Immature natural killer cell (primary cell): Measurements from ENCODE around the gene EVC2. TPM values are rescaled to one million over a fixed set of nuclear protein-coding genes. Genes with fewer than 3 reads are reported as not detected.

ENCODE experiments used
- DNase-seq, 3 donors: peaks; one replicate each; pipeline ENCODE4 v3.0.0; 2022; ENCODE audit warnings: mixed read lengths in 1 of 3
- H3K27ac Mint-ChIP-seq, 6 donors: one replicate each; pipeline ENCODE4 v1.8.0; 2020; ENCODE audit warnings: mixed read lengths in 6 of 6, mild to moderate bottlenecking in 5 of 6, inconsistent platforms in 4 of 6, moderate library complexity in 3 of 6
- H3K27me3 Mint-ChIP-seq, 3 donors: one replicate each; pipeline ENCODE4 v1.8.0; 2020 to 2021; ENCODE audit warnings: low read depth in 3 of 3, mild to moderate bottlenecking in 3 of 3, mixed read lengths in 3 of 3, moderate library complexity in 3 of 3, inconsistent platforms in 1 of 3
- H3K36me3 Mint-ChIP-seq, 3 donors: one replicate each; pipeline ENCODE4 v1.8.0; 2020; ENCODE audit warnings: mixed read lengths in 3 of 3, inconsistent platforms in 2 of 3, mild to moderate bottlenecking in 2 of 3
- H3K4me1 Mint-ChIP-seq, 2 donors: one replicate each; pipeline ENCODE4 v1.8.0; 2020; ENCODE audit warnings: inconsistent platforms in 2 of 2, mild to moderate bottlenecking in 2 of 2, mixed read lengths in 2 of 2, moderate library complexity in 1 of 2
- H3K4me3 Mint-ChIP-seq, 5 donors: one replicate each; pipeline ENCODE4 v1.8.0; 2020; ENCODE audit warnings: mild to moderate bottlenecking in 5 of 5, mixed read lengths in 5 of 5, inconsistent platforms in 3 of 5, moderate library complexity in 3 of 5
- H3K9me3 Mint-ChIP-seq, 6 donors: one replicate each; pipeline ENCODE4 v1.8.0; 2020; ENCODE audit warnings: mild to moderate bottlenecking in 6 of 6, mixed read lengths in 6 of 6, inconsistent platforms in 4 of 6, moderate library complexity in 3 of 6
- polyA plus RNA-seq, 3 donors: library from polyadenylated mRNA; unstranded; fragments of 300-500 nt; fragmentation: Illumina TruSeq; gene quantifications; one replicate each; pipeline ENCODE4 v1.2.3, GENCODE V29; 2021

Gene EVC2
- polyA plus RNA-seq, 3 donors from 2014 or later, result not detected

DNA sequence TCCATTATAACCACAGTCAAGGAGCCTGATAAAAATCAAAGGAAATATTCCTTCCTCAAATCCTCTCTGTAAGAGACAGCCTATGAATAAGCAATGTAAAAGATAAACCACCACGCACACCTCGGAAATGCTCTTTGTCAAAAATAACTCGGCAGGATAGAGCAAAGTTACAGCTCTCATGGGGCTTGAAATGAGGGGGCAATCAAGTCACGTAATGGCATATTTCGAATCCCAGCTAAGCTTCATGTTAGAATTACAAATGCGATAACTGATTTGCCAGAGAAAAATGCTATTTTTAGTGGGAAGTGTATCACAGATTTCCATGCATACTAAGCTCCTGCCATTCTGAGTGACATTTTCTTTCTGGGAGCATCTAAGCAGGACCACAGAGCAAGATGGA lies 49.4 kb downstream of the EVC2 start:
- H3K36me3 Mint-ChIP-seq, result peaks cover 0 to 5% (median 0%) of the 10 kb centered on the region in 3 donors
- H3K4me1 Mint-ChIP-seq, result no peaks in the 10 kb centered on the region
- H3K27ac Mint-ChIP-seq, result no peak overlapping the region
- DNase-seq, result no peak
- peaks cover 0 to 2% (median 0%) of the 10 kb centered on the region in 6 donors for H3K9me3 Mint-ChIP-seq
- H3K27me3 Mint-ChIP-seq, result peaks cover 2 to 7% (median 4%) of the 10 kb centered on the region in 3 donors
- no peak overlapping the region for H3K4me3 Mint-ChIP-seq

DNA sequence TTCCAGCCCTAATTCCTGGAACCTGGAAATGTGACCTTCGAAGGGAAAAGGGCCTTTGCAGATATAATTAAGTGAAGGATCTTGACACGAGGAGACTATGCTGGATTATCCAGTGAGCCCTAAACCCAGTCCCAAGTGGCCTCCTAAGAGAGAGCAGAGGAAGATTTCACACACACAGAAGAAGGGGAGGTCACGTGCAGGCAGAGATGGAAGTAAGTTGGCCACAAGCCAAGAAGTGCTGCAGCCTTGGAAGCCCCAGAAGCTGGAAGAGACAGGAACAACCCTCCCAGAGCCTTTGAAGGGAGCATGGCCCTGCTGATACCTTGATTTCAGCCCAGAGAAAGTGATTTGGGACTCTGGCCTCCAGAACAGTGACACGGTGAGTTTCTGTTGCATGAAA lies 51.9 kb downstream of the EVC2 start:
- Mint-ChIP-seq H3K27ac (no peak overlapping the region), H3K4me3 (no peak overlapping the region), H3K4me1 (no peaks in the 10 kb centered on the region), H3K27me3 (peaks cover 0 to 6% (median 3%) of the 10 kb centered on the region in 3 donors), H3K9me3 (no peaks in the 10 kb centered on the region), H3K36me3 (no peaks in the 10 kb centered on the region)
- no peak for DNase-seq

DNA sequence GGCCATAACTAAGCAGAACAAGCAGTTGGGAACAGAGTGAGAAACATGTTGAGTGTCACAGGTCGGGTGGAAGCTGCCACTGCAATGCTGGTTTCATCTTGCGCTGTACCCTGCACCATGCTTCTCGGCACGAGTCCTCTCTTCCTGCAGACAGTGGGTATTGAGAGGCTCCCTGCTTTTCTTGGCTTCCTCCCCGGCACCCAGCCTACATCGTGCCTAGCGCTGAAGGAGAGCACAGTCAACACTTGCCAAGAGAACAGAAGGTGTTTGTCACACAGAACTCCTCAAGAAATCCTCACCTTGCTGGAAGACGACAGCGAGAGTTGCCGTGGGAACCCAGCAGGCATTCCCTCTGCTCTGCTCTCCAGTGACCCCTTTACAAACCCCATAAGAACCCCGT lies 53.6 kb downstream of the EVC2 start:
- DNase-seq, result no peak
- Mint-ChIP-seq H3K4me1 (no peaks in the 10 kb centered on the region), H3K27me3 (peaks cover 0 to 11% (median 3%) of the 10 kb centered on the region in 3 donors), H3K36me3 (no peaks in the 10 kb centered on the region), H3K27ac (no peak overlapping the region), H3K4me3 (no peak overlapping the region), H3K9me3 (no peaks in the 10 kb centered on the region)

GRCh38 chr4:5651089-5651488 lies 57.3 kb downstream of the EVC2 start:
- DNase-seq, result no peak
- H3K27me3 Mint-ChIP-seq, result peaks cover 0 to 9% (median 5%) of the 10 kb centered on the region in 3 donors
- H3K4me1 Mint-ChIP-seq, result no peaks in the 10 kb centered on the region
- H3K4me3 Mint-ChIP-seq, result no peak overlapping the region
- no peak overlapping the region for H3K27ac Mint-ChIP-seq
- no peaks in the 10 kb centered on the region for H3K36me3 Mint-ChIP-seq
- no peaks in the 10 kb centered on the region for H3K9me3 Mint-ChIP-seq

DNA sequence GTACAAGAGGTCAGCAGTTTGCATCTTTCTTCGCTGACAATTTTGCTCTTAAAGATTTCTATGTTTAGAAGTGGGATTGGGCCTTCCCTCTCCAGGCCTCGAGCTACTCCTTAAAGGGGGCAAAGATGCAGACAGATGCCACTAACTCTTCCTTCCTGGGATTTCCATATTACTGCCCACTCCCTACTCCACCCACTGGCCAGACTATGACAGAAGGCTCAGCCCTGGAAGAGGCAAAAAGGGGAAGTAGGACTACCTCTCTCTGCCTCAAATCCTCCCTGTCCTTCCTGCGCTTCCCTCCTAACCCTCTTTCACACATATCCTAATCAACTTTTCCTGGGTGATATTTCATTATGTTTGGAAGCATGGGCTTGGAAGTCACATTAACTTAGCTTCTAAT lies 58.3 kb downstream of the EVC2 start:
- Mint-ChIP-seq H3K4me3 (no peak overlapping the region), H3K27me3 (peaks cover 0 to 9% (median 3%) of the 10 kb centered on the region in 3 donors), H3K4me1 (no peaks in the 10 kb centered on the region), H3K9me3 (peaks cover 0 to 2% (median 0%) of the 10 kb centered on the region in 6 donors), H3K36me3 (no peaks in the 10 kb centered on the region), H3K27ac (no peak overlapping the region)
- DNase-seq, result no peak

DNA sequence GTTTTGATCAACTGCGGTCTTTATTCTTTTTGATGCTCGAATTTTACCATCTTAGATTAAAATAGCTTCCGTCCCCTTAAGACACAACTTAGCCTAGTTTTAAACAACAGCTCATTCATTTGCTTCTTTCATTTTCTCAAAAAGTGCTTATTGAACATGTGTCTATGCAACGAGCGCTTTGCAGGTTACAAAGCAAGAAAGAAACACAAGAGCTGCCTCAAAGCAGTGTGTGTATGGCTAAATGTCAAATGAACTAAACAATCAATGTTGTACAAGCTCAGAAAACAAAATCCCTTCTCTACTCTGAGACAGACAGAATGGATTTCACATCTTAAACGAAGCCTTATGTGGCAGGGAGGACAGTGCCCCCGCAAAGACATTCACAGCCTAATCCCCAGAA lies 61.0 kb downstream of the EVC2 start:
- Mint-ChIP-seq H3K9me3 (peaks cover 0 to 2% (median 0%) of the 10 kb centered on the region in 6 donors), H3K4me1 (no peaks in the 10 kb centered on the region), H3K36me3 (no peaks in the 10 kb centered on the region), H3K27me3 (peaks cover 0 to 9% (median 3%) of the 10 kb centered on the region in 3 donors), H3K27ac (no peak overlapping the region), H3K4me3 (no peak overlapping the region)
- no peak for DNase-seq

DNA sequence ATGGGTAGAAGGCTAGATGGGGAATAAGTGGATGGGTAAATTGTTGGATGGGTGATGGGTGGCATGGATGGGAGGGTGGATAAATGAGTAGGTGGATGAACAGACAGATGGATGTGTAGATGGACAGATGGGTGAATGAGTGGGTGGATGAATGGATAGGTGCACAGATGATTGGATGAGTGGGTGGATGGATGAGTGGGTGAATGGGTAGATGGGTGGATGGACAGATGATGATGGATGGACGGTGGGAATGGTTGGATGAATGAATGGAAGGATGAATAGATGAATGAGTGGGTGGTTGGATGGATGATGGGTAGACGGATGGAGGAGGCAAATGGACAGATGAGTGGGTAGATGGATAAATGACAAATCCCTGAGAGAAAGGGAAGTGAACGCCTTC lies 68.3 kb downstream of the EVC2 start:
- Mint-ChIP-seq H3K27ac (no peak overlapping the region), H3K4me1 (no peaks in the 10 kb centered on the region), H3K4me3 (no peak overlapping the region), H3K27me3 (peaks cover 3 to 4% (median 4%) of the 10 kb centered on the region in 3 donors), H3K9me3 (no peaks in the 10 kb centered on the region), H3K36me3 (no peaks in the 10 kb centered on the region)
- no peak for DNase-seq

- DNase-seq, result no peak
- Mint-ChIP-seq H3K36me3 (no peaks in the 10 kb centered on the region), H3K27me3 (peaks cover 3 to 4% (median 4%) of the 10 kb centered on the region in 3 donors), H3K27ac (no peak overlapping the region), H3K4me1 (no peaks in the 10 kb centered on the region), H3K9me3 (no peaks in the 10 kb centered on the region), H3K4me3 (no peak overlapping the region)
Observed at GRCh38 chr4:5639556-5639955, 68.8 kb downstream of the EVC2 start.

DNA sequence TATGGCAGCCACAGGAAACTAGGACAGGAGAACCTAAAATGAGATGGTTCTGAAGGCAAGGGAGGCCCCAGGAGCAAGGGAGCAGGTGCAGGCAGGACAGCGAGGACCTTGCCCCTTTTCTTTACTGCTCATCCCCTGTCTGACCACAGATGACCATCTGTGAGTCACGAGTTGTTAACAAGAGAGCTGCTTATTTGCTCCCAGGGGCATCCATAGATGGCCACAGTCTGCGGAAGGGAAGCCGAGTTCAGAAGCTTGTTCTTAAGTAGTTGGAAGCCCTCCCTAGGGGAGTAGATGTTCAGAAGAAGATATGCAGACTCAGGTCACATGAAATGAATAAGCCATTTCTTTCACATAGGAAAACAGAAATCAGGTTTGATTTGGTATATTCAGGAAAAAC lies 69.4 kb downstream of the EVC2 start:
- no peaks in the 10 kb centered on the region for H3K9me3 Mint-ChIP-seq
- no peak overlapping the region for H3K27ac Mint-ChIP-seq
- H3K27me3 Mint-ChIP-seq, result peaks cover 3 to 5% (median 4%) of the 10 kb centered on the region in 3 donors
- no peak for DNase-seq
- H3K4me3 Mint-ChIP-seq, result no peak overlapping the region
- no peaks in the 10 kb centered on the region for H3K4me1 Mint-ChIP-seq
- no peaks in the 10 kb centered on the region for H3K36me3 Mint-ChIP-seq

- H3K36me3 Mint-ChIP-seq, result no peaks in the 10 kb centered on the region
- H3K27me3 Mint-ChIP-seq, result peaks cover 3 to 7% (median 4%) of the 10 kb centered on the region in 3 donors
- no peaks in the 10 kb centered on the region for H3K9me3 Mint-ChIP-seq
- DNase-seq, result no peak
- H3K4me1 Mint-ChIP-seq, result no peaks in the 10 kb centered on the region
- no peak overlapping the region for H3K27ac Mint-ChIP-seq
- H3K4me3 Mint-ChIP-seq, result no peak overlapping the region
Observed at GRCh38 chr4:5638316-5638715, 70.0 kb downstream of the EVC2 start.

GRCh38 chr4:5636766-5637670 lies 71.3 kb downstream of the EVC2 start:
- Mint-ChIP-seq H3K4me3 (no peak overlapping the region), H3K36me3 (no peaks in the 10 kb centered on the region), H3K27ac (no peak overlapping the region), H3K4me1 (no peaks in the 10 kb centered on the region), H3K27me3 (peaks cover 0 to 6% (median 3%) of the 10 kb centered on the region in 3 donors), H3K9me3 (no peaks in the 10 kb centered on the region)
- DNase-seq, result no peak

DNA sequence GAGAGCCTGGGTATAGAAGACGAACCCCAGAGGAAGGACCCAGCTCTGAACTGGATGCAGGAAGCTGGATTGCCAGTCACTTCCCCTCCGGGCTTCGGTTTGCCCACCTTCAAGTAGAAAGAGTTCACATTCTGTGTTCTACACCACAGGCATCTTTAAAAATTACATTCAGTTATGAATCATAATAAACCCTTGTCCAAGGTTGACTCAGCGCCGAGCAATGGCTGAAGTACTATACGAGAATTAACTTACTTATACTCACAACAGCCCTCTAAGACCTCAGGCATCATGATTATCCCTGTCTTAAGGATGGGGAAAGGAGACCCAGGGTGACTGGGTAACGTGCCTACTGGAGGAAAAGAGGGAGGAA lies 72.5 kb downstream of the EVC2 start:
- Mint-ChIP-seq H3K4me1 (no peaks in the 10 kb centered on the region), H3K4me3 (no peak overlapping the region), H3K27ac (no peak overlapping the region), H3K9me3 (no peaks in the 10 kb centered on the region), H3K36me3 (no peaks in the 10 kb centered on the region), H3K27me3 (peaks cover 0 to 5% (median 3%) of the 10 kb centered on the region in 3 donors)
- no peak for DNase-seq

- no peak overlapping the region for H3K4me3 Mint-ChIP-seq
- no peaks in the 10 kb centered on the region for H3K9me3 Mint-ChIP-seq
- H3K27ac Mint-ChIP-seq, result no peak overlapping the region
- no peaks in the 10 kb centered on the region for H3K36me3 Mint-ChIP-seq
- no peak for DNase-seq
- peaks cover 0 to 5% (median 0%) of the 10 kb centered on the region in 3 donors for H3K27me3 Mint-ChIP-seq
- no peaks in the 10 kb centered on the region for H3K4me1 Mint-ChIP-seq
Observed at GRCh38 chr4:5632571-5632970, 75.8 kb downstream of the EVC2 start.

DNA sequence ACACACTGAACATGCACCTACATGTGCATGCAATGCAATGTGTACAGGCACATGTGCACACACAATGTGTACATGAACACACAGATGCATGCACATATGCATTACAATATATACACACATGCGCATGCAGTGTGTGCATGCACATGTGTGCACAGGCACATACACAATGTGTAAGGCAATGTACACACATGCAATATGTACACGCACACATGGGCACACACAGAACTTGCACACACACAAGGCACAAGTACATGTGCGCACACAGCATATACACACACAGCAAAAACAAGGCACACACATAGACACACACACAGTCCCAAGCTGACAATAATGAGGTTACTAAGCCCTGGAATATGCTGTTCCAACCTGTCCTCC lies 76.3 kb downstream of the EVC2 start:
- Mint-ChIP-seq H3K36me3 (no peaks in the 10 kb centered on the region), H3K9me3 (peaks cover 0 to 2% (median 0%) of the 10 kb centered on the region in 6 donors), H3K27me3 (peaks cover 0 to 5% (median 0%) of the 10 kb centered on the region in 3 donors), H3K4me1 (no peaks in the 10 kb centered on the region), H3K27ac (no peak overlapping the region), H3K4me3 (no peak overlapping the region)
- DNase-seq, result no peak
